HG03439 (cell line): ENCODE measurements around the gene POLR3K.
"Not testable (repeated sequence)": the region's sequence is repeated elsewhere in the genome, so short reads cannot be mapped to it uniquely, and the experiment has no call there.

Experiments used
- ATAC-seq: cut with Tn5 transposase; IDR thresholded peaks from one replicate; pipeline ENCODE4 v1.9.1; 2021; ENCODE audit warnings: mild to moderate bottlenecking, moderate library complexity; ENCODE audit not compliant: unreplicated experiment

The POLR3K gene

DNA sequence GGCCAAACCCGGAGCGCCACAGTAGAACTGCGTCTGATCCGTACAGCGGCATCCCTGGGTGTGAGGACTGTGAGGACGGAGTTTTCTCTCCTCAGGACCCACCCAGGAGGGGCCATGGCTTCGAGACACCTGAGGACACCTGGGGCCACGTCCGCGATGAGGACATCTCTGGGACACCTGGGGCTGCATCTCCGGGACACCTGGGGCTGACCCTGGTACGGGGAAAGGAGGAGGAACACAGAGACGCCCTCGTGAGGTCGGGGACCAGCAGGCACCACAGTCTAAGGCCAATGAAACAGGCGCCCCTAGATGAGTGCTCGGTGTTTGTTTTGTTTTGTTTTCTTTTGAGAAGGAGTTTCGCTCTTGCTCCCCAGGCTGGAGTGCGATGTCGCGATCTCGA is 29.3 kb downstream of the POLR3K start:
- ATAC-seq: not testable (repeated sequence)

DNA sequence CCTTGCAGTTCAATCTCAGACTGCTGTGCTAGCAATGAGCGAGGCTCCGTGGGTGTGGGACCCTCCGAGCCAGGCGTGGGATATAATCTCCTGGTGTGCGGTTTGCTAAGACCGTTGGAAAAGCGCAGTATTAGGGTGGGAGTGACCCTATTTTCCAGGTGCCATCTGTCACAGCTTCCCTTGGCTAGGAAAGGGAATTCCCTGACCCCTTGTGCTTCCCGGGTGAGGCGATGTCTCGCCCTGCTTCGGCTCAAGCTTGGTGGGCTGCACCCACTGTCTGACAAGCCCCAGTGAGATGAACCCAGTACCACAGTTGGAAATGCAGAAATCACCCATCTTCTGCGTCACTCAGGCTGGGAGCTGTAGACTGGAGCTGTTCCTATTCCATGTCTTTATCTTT is 32.5 kb downstream of the POLR3K start:
- ATAC-seq: not testable (repeated sequence)

DNA sequence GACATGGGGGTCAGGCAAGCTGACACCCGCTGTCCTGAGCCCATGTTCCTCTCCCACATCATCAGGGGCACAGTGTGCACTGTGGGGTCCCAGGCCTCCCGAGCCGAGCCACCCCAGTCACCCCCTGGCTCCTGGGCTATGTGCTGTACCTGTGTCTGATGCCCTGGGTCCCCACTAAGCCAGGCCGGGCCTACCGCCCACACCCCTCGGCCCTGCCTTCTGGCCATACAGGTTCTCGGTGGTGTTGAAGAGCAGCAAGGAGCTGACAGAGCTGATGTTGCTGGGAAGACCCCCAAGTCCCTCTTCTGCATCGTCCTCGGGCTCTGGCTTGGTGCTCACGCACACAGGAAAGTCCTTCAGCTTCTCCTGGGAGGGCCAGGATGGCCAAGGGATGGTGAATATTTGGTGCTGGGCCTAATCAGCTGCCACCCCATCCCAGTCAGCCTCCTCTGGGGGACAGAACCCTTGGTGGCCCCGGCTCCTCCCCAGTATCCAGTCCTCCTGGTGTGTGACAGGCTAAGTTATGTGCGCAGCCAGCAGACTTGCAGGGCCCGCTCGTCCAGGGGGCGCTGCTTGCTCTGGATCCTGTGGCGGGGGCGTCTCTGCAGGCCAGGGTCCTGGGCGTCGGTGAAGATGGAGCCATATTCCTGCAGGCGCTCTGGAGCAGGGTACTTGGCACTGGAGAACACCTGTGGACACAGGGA is 36.2 kb downstream of the POLR3K start:
- not testable (repeated sequence) for ATAC-seq

DNA sequence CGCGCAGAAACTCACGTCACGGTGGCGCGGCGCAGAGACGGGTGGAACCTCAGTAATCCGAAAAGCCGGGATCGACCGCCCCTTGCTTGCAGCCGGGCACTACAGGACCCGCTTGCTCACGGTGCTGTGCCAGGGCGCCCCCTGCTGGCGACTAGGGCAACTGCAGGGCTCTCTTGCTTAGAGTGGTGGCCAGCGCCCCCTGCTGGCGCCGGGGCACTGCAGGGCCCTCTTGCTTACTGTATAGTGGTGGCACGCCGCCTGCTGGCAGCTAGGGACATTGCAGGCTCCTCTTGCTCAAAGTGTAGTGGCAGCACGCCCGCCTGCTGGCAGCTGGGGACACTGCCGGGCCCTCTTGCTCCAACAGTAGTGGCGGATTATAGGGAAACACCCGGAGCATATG is 42.6 kb downstream of the POLR3K start:
- not testable (repeated sequence) for ATAC-seq

DNA sequence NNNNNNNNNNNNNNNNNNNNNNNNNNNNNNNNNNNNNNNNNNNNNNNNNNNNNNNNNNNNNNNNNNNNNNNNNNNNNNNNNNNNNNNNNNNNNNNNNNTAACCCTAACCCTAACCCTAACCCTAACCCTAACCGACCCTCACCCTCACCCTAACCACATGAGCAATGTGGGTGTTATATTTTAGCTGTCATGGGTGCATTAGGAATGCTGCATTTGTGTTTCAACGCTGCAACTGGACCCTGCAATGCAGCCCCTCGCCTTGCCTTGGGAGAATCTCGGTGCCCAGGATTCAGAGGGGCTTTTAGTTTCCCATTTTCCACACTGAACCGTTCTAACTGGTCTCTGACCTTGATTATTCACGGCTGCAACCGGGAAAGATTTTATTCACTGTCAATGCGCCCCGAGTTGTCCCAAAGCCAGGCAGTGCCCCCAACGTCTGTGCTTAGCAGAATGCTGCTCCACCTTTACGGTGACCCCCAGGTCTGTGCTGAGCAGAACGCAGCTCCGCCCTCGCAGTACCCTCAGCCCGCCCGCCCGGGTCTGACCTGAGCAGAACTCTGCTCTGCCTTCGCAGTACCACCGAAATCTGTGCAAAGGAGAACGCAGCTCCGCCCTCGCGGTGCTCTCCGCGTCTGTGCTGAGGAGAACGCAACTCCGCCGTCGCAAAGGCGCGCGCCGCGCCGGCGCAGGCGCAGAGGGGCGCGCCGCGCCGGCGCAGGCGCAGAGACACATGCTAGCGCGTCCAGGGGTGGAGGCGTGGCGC is 43.3 kb downstream of the POLR3K start:
- no peak for ATAC-seq
